Stimulated activated CD8-positive, alpha-beta memory T cell treated with anti-CD3 and anti-CD28 coated beads, Interleukin-4, amount 100 ng/mL, for 48 hours (primary cell): ENCODE measurements around the gene ESRRG.

ENCODE experiments used
- DNase-seq: peaks from one replicate; pipeline ENCODE4 v3.0.0-alpha.2; 2020

Gene ESRRG

DNA sequence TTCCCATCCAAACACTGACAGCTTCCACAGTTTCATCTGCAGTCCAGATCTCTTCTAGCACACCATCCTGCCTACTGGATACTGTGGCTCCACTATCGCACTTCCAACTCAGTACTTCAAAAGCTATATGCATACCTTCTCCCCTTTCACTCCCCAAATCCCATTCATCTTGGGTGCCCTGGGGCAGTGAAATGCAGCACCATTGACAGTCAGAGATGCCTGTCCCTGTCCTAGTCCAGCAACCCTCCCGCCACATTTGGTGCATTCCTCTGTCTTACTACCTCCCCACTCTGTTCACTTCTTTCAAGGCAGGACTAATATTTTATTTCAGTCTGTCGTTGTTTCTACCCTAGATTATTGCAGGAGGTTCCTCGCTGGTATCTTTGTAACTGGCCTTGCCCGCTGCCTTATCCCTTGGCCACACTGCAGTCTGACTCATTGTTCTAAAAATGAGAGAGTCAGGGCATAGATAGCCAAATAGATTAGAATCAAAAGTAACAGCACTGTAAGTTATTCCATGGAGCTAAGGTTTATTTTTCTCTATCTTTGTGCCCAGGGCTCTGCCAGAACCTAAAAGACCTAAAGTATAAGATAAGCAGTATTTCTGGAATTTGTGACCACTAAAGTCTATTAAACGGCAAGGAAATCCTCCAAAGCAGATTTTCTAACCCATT, 96.7 kb downstream of the ESRRG start:
- no peak for DNase-seq

- no peak for DNase-seq
Observed at GRCh38 chr1:216621536-216621935, 101.7 kb downstream of the ESRRG start.

DNA sequence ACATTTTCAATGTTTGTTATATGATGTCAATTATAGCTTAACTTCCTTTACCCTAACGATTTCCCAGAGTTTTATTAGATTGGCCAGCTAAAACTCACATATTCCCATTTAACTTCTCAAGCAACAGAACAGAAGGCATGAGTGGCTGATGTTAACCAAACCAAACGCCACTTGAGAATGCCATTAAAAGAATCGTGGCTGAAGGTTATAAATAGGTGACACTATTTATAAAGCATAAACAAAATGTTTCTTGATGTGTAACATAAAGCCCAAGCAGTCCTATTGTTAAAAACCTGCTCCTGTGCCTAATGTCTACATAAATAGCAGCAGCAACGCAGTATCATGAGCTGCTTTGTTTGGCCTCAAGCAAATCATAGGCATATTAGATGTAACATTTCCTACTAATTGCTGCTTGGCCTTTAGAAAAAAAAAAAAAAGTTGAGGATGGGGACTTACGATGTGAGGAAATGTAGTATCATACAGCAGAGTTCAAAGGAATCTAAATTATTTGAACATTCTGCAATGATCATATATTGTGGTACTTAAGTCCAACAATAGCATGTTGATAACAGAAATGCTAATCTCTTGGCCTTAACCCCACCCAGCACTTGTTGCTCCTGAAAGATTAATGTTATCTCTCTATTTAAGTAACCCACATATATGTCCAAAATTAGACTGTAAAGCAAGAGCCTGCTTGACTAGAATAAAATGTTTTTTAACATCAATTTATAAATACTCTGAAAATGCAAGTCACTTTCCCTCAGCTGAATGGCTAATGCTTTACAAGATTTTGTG, 106.0 kb downstream of the ESRRG start:
- DNase-seq = no peak

GRCh38 chr1:216616425-216616824, 106.8 kb downstream of the ESRRG start:
- DNase-seq = no peak

GRCh38 chr1:216614011-216614934, 109.0 kb downstream of the ESRRG start:
- no peak for DNase-seq

DNA sequence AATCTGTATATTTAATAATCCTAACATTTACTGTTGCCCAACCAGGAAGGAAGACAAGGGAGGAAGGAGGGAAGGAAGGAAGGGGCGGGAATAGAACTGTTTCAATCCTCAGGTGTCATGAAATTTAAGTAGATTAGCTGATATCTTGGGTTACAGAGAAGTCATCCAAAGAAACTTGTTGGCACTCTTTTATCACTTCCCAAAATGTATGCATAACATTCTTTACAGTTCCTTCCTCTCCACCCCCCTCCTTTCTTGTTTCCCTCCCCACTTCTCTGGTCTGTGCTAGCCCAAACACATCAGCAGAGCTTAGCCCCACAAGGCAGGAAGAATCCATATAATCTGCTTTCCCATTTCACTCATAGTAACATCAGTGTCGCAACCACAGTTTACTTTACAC, 110.9 kb downstream of the ESRRG start:
- DNase-seq = no peak

DNA sequence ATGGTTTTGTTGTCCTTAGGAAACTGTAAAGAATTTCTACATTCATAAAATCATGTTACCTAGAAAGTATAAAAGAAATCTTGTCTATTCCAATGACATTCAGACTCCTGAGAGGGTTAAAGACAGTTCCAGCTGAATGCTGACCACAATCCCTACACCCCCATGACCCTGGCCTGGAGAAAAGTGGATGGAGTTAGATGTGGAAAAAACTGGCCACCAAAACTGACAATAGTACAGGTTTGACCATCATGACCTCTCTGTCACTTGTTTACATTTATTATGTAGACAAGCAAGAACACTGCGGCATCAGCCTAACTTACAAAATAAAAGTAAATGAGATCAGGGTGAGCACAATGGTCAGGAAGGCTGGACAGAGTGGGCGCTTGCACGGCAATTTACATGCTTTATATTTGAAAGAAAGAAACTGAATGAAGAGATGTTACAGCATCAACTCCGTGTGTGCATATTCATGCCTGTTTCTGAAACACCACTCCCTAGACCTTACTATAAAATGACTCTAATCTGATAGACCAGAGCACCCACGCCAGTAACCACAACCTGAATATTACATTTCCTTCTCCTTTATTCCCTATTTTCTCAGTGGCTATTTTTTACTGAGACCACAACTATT, 116.0 kb downstream of the ESRRG start:
- no peak for DNase-seq

GRCh38 chr1:216606047-216606637, 117.1 kb downstream of the ESRRG start:
- DNase-seq = no peak

GRCh38 chr1:216604771-216605170, 118.5 kb downstream of the ESRRG start:
- no peak for DNase-seq

GRCh38 chr1:216600730-216601609, 122.3 kb downstream of the ESRRG start:
- no peak for DNase-seq

DNA sequence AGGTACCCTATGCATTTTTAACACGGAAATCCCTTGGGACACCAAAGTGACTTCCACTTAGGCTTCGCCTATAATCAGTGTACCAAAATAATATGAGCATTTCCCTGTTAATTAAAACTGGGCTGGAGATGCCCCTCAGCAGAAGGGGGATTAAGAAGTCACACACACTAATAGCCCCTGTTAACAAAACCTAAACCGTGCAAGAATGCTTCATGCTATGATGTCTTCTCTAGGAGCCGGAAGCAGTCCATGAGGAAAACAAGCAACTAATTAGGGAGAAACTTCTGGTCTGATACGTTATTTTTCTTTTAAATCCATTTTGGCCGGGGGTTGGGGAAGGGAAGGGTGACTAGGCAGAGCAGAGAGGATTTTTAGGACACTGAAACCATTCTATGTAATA, 123.4 kb downstream of the ESRRG start:
- no peak for DNase-seq

- DNase-seq = no peak
Observed at GRCh38 chr1:216598448-216598847, 124.8 kb downstream of the ESRRG start.

DNA sequence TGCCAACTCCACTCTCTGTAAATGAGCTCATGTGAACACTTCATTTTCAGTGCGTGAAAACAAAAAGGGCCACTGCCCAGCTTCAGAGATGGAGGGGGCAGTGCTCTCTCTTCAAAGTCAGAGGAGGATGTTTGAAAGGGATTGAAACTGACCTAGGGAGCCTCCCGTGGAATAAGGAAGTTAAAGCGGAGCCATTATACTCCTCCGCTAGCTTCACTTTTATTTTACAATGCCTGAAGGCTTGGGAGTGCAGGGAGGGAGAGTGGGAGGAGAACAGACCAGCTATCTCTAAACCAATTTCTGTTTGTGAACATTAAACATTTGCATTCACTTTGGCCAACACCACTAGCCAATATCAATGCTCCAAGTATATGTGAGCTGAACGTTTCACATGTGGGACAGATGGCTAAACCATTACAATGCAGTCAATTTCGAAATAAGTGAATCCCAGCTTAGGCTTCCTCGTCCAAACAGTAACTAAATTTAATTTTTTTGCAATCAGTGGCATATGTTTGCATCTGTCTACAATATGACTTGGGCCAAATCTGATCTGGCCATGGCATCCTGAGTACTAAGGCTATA, 126.9 kb downstream of the ESRRG start:
- DNase-seq = no peak

- no peak for DNase-seq
Observed at GRCh38 chr1:216587715-216588114, 135.5 kb downstream of the ESRRG start.

DNA sequence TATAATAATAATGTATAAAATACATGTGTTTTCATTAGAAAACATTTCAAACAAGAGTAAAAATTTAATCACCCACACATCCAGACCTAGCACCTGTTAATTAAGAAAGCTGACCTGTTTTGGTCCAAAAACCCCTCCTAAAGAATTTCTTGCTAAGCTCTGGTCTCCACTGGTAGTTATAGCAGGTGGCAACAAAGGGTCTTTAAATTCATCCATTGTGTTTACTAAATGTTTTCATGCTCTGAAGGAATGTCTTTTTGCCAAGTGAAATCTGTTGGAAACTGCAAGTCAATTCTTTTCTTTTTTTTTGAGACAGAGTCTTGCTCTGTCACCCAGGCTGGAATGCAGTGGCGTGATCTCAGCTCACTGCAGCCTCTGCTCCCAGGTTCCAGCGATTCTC, 141.1 kb downstream of the ESRRG start:
- no peak for DNase-seq

DNA sequence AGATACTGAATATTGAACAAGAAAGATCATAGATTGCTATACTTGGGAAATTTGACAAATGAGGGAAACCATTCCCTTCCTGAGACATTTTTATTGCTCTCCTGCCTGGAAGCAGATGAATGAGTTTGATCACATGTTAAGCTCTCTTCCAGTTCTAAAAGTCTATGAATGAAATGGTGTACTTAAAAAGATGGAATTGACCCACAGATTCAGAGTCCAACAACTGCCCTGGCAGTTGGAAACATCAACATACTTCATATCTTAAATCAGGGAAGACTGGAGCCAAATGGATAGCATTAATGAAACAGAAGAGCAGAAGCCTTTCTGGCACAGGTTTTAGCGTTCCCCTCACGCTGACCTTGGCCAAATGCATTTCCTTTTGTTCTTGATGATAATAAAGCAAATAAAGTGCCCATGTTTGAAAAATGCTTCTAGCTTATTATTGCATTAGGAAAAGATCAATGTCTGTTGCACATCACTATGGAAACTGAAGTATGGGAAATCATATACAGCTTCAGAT, 142.6 kb downstream of the ESRRG start:
- DNase-seq = no peak

DNA sequence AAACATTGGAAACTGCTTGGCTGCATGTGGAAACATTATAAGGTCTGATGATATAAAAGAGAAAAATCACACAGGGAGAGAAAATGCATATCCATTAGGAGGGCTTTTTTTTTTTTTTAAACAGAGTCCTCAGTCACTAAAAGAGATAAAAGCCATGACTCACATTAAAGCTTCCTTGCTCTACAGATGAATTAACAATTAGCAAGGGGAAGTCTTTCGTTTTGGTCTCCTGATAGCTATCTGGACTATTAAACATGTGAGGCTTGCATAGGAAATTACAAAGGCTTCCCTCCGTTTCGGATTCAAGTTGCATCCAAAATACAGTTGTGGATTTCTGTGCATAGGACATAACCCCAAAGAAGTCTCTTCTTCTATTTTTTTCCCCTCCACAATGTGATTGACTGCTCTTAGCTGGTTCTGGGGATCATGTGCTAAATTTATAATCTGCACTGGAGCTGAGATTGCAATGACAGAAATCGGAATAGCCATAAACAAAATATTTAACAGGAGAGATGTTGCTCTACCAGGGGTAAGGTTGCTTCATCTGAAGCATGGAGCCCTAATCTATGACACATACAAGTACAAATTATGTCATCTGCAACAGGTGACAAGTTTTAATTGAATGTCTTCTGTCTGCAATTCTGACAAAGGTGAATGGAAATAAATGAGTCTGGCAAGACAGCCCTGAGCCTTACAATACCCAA, 146.8 kb downstream of the ESRRG start:
- DNase-seq = no peak

- no peak for DNase-seq
Observed at GRCh38 chr1:216566641-216567205, 156.5 kb downstream of the ESRRG start.

GRCh38 chr1:216563087-216563486, 160.1 kb downstream of the ESRRG start:
- DNase-seq = no peak

DNA sequence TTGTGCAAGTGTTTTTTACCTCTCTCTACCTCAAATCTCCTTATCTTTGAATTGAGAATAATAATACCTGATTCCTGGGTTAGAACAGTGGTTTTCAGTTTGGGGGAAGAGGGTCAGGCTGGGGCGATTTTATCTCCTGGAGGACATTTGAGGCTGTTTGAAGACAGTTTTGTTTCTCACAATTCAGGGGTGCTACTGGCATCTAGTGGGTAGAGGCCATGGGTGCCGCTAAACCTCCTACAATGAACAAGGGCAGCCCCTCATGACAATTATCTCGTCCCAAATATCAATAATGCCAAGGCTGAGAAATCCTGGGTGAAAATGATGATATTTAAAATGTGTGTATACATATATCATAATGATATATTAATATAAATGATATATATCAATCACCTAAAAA, 160.8 kb downstream of the ESRRG start:
- no peak for DNase-seq
